Right lobe of liver (tissue), 5 donors: ENCODE measurements around the gene CHRND. TPM values are rescaled to one million over a fixed set of nuclear protein-coding genes. Genes with fewer than 3 reads are reported as not detected.

ENCODE experiments used
- total RNA-seq, 6 experiments: library from RNA; depleted of rRNA in 2 of 6; stranded (reverse); fragments of >200 nt in 2 of 6; fragmentation: NEBNext Ultra II Directional in 3 of 6; extraction: Animal tissue kit (Norgen Biotek cat#: 25700) in 3 of 6; gene quantifications; one replicate each; pipeline versions ENCODE4 v1.1.0 to v1.2.4, GENCODE V29; 2016 to 2023
- donor health status: DM: no; HTN: no; CAD: no.
- donor health status: DM: no; HTN: no; CAD: no.
- donor health status: DM: no; HTN: yes; CAD: no.
- donor health status: DM: no; HTN: yes; CAD: no.

Gene CHRND
- total RNA-seq, 6 experiments from 2014 or later, result not detected

Other genes starting within 250 kb of the CHRND start
- gene ALPP, start 147.4 kb upstream of the CHRND start, total RNA-seq, result not detected
- gene ALPG, start 119.3 kb upstream of the CHRND start, total RNA-seq, result not detected
- gene ALPI, start 70.0 kb upstream of the CHRND start, total RNA-seq, result under 1 TPM in 2 of 6 experiments, not detected in 4; 0.19 to 0.25 TPM
- gene ECEL1, start 38.3 kb upstream of the CHRND start, total RNA-seq, result 1 to 10 TPM in 1 of 6 experiments, under 1 TPM in 3, not detected in 2; 0.22 to 1.3 (median 0.83) TPM
- gene PRSS56, start 5.8 kb upstream of the CHRND start, total RNA-seq, result under 1 TPM in 1 of 6 experiments, not detected in 5; 0.19 TPM
- gene CHRNG, start 13.5 kb downstream of the CHRND start, total RNA-seq, result not detected
- 1 to 10 TPM in 3 of 6 experiments, under 1 TPM in 3; 0.68 to 1.5 (median 1.0) TPM for gene TIGD1, start 24.4 kb downstream of the CHRND start, total RNA-seq
- gene EIF4E2, start 24.5 kb downstream of the CHRND start, total RNA-seq, result 10 to 100 TPM; 24.3 to 47.7 (median 42.0) TPM
- gene EFHD1, start 107.4 kb downstream of the CHRND start, total RNA-seq, result 10 to 100 TPM in 4 of 6 experiments, 1 to 10 TPM in 2; 7.3 to 30.3 (median 10.7) TPM
- 10 to 100 TPM; 25.7 to 35.0 (median 32.6) TPM for gene GIGYF2, start 171.2 kb downstream of the CHRND start, total RNA-seq